ENCODE data around the gene FASTKD3.

GRCh38 chr5:7871653-7872052, 2.8 kb upstream of the FASTKD3 start:
- TF ChIP-seq CTCF (conservative IDR thresholded peaks at IDR 0.05) (no peak), ZFX (IDR thresholded peaks at IDR 0.05) (no peak)
